HG03378 (cell line): ENCODE data around the gene RITA1.

ENCODE experiments used
- ATAC-seq: cut with Tn5 transposase; IDR thresholded peaks from one replicate; pipeline ENCODE4 v1.9.1; 2021; ENCODE audit warnings: mild to moderate bottlenecking, moderate library complexity; ENCODE audit not compliant: unreplicated experiment

Gene RITA1

DNA sequence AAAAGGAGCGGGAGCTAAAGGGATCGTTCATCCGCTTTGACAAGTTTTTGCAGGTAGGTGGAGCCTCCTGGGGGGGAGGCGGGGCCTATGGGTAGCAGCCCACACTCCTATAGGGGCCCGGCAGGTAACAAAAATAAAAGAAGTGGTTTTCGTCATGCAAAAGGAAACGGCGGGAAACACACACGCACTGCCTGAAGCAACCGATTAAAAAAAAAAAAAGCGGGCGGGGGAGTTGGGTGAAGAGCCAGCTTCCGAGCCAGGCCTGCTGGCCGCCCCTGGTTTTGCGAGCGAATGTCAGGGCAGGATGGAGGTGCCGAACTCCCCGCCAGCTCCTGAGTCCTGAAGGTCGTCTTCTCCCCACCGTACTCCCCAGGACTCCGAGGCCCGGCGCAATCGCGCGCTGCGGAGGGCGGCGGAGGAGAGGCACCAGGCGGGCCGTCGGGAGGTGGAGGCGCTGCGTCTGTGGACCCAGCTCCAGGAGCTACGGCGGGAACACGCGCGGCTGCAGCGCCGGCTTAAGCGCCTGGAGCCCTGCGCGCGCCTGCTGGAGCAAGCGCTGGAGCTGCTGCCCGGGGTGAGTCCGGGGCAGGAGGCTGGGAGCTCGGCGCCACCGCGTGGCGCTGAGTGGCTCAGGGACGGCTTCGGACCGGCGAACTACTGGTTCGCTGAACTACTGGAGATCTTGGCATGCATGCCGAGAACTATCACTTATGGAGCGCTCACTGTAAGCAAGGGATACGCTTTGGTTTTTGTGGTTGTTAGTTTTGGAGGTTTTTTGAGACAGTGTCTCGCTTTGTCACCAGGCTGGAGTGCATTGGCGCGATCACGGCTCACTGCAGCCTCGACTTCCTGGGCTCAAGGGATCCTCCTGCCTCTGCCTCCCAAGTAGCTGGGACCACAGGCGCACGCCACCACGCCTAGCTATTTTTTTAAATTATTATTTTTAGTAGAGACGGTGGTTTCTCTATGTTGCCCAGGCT lies 32.4 kb upstream of the RITA1 start:
- ATAC-seq, result no peak

DNA sequence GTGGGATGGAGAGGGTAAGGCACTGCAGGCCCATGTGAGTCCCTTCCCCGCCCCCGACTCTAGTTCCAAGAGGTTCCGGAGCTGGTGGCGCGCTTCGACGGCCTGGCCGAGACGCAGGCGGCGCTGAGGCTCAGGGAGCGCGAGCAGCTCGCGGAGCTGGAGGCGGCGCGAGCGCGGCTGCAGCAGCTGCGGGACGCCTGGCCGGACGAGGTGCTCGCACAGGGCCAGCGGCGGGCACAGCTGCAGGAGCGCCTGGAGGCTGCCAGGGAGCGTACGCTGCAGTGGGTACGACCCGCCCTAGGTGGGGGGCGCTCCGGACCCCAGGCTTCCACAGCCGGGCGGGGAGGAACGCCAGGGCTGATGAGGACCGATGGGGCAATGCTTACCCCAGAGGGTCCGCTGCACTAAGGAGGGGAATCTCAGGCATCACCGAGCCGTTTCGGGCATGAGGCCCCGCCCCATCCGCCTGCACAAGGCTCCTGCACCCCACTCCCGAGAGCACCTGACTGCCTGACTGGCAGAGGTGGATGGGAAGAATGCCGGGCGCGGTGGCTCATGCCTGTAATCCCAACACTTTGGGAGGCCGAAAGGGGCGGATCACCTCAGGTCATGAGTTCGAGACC lies 31.1 kb upstream of the RITA1 start:
- no peak for ATAC-seq

DNA sequence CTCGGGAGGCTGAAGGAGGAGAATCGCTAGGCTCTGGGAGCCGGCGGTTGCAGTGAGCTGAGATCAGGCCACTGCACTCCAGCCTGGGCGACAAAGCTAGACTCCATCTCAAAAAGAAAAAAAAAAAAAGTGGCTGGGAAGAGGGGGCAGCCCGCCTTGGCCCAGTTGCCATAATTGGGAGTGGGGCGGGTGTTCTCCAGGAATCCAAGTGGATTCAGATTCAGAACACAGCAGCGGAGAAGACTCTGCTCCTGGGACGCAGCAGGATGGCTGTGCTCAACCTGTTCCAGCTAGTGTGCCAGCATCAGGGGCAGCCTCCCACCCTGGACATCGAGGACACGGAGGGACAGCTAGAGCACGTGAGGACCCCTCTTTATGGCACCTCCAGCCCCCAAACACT lies 30.5 kb upstream of the RITA1 start:
- no peak for ATAC-seq

DNA sequence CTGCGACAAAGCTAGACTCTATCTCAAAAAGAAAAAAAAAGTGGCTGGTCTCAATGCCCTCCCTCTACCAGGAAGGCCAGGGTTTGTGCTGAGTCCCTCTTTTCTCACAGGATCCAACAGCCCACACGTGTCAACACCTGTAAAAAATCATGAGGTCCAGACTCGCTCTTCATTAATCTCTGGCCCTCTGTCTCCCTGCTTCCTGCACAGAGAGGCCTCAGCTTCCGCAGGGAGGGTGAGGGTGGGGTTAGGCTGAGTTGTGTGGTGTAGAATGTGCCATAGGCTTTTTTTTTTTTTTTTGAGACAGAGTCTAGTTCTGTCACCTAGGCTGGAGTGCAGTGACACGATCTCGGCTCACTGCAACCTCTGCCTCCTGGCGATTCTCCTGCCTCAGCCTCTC lies 29.9 kb upstream of the RITA1 start:
- ATAC-seq, result no peak

- ATAC-seq, result no peak
Measured at GRCh38 chr12:113157218-113157859, 28.2 kb upstream of the RITA1 start.

- ATAC-seq, result no peak
Measured at GRCh38 chr12:113158439-113159203, 26.9 kb upstream of the RITA1 start.

- ATAC-seq, result no peak
Measured at GRCh38 chr12:113159937-113160336, 25.6 kb upstream of the RITA1 start.

- no peak for ATAC-seq
Measured at GRCh38 chr12:113161415-113162016, 24.0 kb upstream of the RITA1 start.

- no peak for ATAC-seq
Measured at GRCh38 chr12:113162102-113163029, 23.2 kb upstream of the RITA1 start.

DNA sequence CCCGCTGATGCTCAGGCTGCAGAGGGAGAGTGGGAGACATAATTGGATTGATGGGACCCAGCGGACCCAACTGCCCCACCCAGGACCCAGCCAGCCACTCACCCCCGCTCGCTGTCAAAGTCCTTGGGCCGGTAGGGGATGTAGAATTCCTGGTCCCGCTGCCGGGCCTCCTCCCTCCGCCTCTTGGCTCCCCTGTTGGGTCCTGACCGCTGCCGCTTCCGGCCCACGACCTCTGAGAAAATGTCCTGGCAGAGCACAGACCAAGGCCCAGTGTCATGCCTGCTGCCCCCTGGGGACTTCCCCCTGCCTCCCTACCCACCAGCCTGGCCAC lies 22.5 kb upstream of the RITA1 start:
- no peak for ATAC-seq

- ATAC-seq, result no peak
Measured at GRCh38 chr12:113164014-113164413, 21.5 kb upstream of the RITA1 start.

DNA sequence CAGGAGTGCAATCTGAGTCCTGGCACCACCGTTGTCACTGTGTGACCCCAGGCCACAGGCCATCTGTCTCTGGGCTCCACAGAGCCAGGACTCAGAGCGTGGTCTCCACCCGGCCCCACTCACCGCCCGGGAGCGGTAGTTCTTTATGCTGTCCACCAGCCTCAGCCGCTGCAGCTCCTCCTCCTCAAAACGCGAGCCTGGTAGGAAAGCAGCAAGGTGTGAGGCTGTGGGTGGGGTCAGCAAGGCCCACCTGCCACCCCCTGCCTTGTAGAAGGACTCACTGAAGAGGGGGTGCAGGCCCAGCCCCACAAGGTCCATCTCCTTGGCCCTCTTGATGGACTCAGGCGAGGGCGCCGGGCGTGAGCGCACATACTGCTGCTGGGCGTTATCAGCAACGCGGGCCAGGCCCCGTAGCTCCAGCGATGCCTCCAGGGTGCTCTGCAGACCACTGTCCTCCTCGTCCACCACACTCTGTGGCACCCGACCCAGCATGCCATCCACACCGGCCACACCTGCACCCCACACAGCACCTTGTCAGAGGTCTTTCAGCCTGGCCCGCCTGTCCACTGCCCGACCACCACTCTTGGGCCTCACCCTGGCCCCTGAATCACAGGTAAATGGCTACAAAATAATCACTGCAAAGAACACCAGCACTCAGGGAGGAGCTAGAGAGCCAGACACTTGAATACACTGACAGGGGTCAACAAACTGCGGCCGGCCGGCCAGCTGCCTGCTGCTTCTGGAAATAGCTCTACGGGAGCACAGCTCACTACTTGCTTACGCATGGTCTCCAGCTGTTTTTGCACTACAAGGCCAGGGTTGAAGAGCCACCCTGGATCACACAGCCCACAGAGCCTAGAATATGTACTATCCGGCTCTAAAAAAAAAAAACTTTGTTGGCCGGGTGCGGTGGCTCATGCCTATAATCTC lies 19.7 kb upstream of the RITA1 start:
- no peak for ATAC-seq

GRCh38 chr12:113167868-113168267 lies 17.7 kb upstream of the RITA1 start:
- ATAC-seq, result no peak

DNA sequence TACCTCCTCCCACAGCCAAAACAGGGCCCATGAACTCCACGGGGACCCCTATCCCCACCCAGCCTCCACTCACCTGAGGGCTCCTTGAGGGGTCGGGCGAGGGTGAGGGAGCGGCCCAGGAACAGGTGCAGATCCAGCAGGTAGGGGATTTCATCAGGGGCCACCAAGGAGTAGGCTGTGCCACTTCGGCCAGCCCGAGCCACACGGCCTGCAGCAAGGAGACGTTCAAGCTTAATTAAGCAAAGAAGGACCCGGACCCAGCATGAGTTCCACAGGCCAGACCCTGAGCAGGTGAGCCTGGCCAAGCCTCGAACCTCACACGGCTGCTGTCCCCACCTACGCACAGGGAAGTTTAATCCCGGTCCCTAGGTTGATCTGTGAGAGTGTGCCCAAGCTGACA lies 15.8 kb upstream of the RITA1 start:
- no peak for ATAC-seq

GRCh38 chr12:113170457-113170856 lies 15.1 kb upstream of the RITA1 start:
- ATAC-seq, result no peak

GRCh38 chr12:113170926-113171325 lies 14.6 kb upstream of the RITA1 start:
- ATAC-seq, result no peak

DNA sequence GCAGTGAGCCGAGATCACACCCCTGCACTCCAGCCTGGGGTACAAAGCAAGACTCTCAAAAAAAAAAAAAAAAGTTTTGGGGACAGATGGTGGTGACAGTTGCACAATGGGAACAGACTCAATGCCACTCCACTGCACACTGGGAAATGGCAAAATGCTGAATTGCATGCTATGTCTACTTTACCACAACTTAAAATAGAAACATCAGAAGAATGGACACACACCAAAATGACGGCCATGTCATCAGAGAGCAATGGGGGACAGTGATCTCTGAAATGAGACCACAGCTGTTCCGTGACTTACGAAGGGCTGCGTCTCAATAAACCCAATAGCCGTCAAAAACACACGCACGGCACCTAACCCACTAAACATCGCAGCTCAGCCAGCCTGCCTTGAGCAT lies 14.0 kb upstream of the RITA1 start:
- no peak for ATAC-seq

GRCh38 chr12:113172185-113172584 lies 13.3 kb upstream of the RITA1 start:
- no peak for ATAC-seq
